Adrenal gland (tissue), 12 donors: Measurements from ENCODE around the gene CWF19L2. TPM values are rescaled to one million over a fixed set of nuclear protein-coding genes. Genes with fewer than 3 reads are reported as not detected.

Experiments
- DNase-seq, 7 donors: peaks; one replicate each; pipeline ENCODE4 v3.0.0-alpha.2; 2019 to 2020
- H3K27ac ChIP-seq, 5 donors: fragments of 200-600 bp; sonication (generic) in 4 of 5; 1 replicate in 3 of 5; 2 replicates in 2 of 5; pipeline versions ENCODE4 v1.5.1 to v1.8.0; 2016 to 2020; ENCODE audit warnings: mild to moderate bottlenecking in 1 of 5
- H3K27me3 ChIP-seq: fragments of 200-600 bp; 2 replicates; pipeline ENCODE4 v1.8.0; 2021
- H3K36me3 ChIP-seq, 2 donors: fragments of 200-600 bp; replicated peaks in 1 of 2; 1 replicate in 1 of 2; 2 replicates in 1 of 2; pipeline versions ENCODE4 v1.5.1 to v1.8.0; 2018 to 2022
- H3K4me1 ChIP-seq, 2 donors: fragments of 200-600 bp; replicated peaks in 1 of 2; 1 replicate in 1 of 2; 2 replicates in 1 of 2; pipeline versions ENCODE4 v1.5.1 to v1.8.0; 2018 to 2021
- H3K4me3 ChIP-seq, 4 donors: fragments of 200-600 bp; sonication (generic) in 3 of 4; one replicate each; pipeline ENCODE4 v1.5.1; 2016 to 2018
- H3K9me3 ChIP-seq, 3 donors: fragments of 200-600 bp; sonication (generic) in 1 of 3; replicated peaks in 1 of 3; 1 replicate in 2 of 3; 2 replicates in 1 of 3; pipeline versions ENCODE4 v1.5.1 to v1.8.0; 2016 to 2021
- POLR2A ChIP-seq, 2 donors: fragments of 450-650 bp; IDR thresholded peaks; one replicate each; pipeline ENCODE4 v1.6.1; 2017; ENCODE audit warnings: antibody characterized with exemption in 2 of 2, mild to moderate bottlenecking in 2 of 2, moderate library complexity in 1 of 2
- WGBS, 4 donors: extraction: QIAGEN DNeasy Blood & Tissue Kit in 2 of 4; methylation state at CpG; one replicate each; pipeline versions ENCODE4 v1.1.5 to v1.1.7; 2013 to 2017; 5-methylcytosine and 5-hydroxymethylcytosine counted together
- intact Hi-C, 2 donors: fragments of 100-400 bp; cut with DNase I; formaldehyde crosslinking; loops; one replicate each; pipeline versions ENCODE4 v1.14.1 to v1.15.0; 2022 to 2023
- polyA plus RNA-seq, 3 donors: library from polyadenylated mRNA; stranded (reverse); fragments of 200-250 nt in 2 of 3; fragments of 350-450 nt in 1 of 3; fragmentation: Illumina TruSeq in 1 of 3; extraction: RNeasy Lipid Tissue Mini Kit (QIAGEN cat#74804) in 1 of 3; gene quantifications; one replicate each; pipeline ENCODE4 v1.2.3, GENCODE V29; 2013 to 2014
- total RNA-seq, 9 donors: library from RNA; depleted of rRNA in 4 of 9; stranded (reverse); fragments of >200 nt in 4 of 9; fragments of 120-200 nt in 1 of 9; fragmentation: NEBNext Ultra II Directional in 1 of 9; extraction: Animal tissue kit (Norgen Biotek cat#: 25700) in 1 of 9; gene quantifications; one replicate each; pipeline versions ENCODE4 v1.1.0 to v1.2.4, GENCODE V29; 2013 to 2023
- TF ChIP-seq, protein P1 (sequence below), 6 experiments: fragments of 450-650 bp in 4 of 6; fragments of 200-600 bp in 2 of 6; sonication (generic) in 1 of 6; IDR thresholded peaks; 1 replicate in 5 of 6; 2 replicates in 1 of 6; pipeline versions ENCODE4 v1.5.1 to v1.8.0; 2016 to 2021; ENCODE audit warnings: antibody characterized with exemption in 6 of 6, mild to moderate bottlenecking in 2 of 6, moderate library complexity in 1 of 6
- donor health status: healthy with polysubstance abuse.
- donor health status: Bipolar disorder and iron deficiency.
- donor health status: DM: yes; HTN: yes; CAD: no.
- donor health status: DM: no; HTN: no; CAD: no.
- donor health status: DM: no; HTN: no; CAD: no.
- donor health status: DM: yes; HTN: yes; CAD: no.

The CWF19L2 gene
- total and polyA plus RNA-seq, 12 donors = 6.5 to 24.6 (median 13.5) TPM

DNA sequence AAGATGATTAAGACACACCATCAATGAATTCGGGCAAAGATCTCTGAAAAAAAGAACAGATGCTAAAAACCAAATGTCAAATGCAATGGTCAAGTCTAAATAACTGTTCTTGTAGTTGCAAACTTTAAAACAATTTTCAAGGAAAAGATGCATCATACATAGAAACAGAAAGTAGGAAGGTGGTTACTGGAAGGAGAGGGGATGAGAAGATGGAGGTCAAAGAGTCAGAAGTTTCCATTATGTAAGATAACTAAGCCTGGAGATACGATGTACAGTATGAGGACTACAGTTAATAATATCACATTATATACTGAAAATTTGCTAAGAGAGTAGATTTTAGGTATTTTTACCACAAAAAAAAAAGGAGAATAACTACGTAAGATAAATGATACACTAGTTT, 27.1 kb downstream of the CWF19L2 start:
- Histone ChIP-seq H3K9me3 (no peaks in the 10 kb centered on the region), H3K36me3 (peaks cover 0 to 10% of the 10 kb centered on the region in 2 donors), H3K4me1 (no peaks in the 10 kb centered on the region), H3K4me3 (no peak overlapping the region), H3K27me3 (no peaks in the 10 kb centered on the region), H3K27ac (no peak overlapping the region)
- TF ChIP-seq, protein P1, sequence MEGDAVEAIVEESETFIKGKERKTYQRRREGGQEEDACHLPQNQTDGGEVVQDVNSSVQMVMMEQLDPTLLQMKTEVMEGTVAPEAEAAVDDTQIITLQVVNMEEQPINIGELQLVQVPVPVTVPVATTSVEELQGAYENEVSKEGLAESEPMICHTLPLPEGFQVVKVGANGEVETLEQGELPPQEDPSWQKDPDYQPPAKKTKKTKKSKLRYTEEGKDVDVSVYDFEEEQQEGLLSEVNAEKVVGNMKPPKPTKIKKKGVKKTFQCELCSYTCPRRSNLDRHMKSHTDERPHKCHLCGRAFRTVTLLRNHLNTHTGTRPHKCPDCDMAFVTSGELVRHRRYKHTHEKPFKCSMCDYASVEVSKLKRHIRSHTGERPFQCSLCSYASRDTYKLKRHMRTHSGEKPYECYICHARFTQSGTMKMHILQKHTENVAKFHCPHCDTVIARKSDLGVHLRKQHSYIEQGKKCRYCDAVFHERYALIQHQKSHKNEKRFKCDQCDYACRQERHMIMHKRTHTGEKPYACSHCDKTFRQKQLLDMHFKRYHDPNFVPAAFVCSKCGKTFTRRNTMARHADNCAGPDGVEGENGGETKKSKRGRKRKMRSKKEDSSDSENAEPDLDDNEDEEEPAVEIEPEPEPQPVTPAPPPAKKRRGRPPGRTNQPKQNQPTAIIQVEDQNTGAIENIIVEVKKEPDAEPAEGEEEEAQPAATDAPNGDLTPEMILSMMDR (IDR thresholded peaks at IDR 0.05) = no peak
- no peak for TF ChIP-seq POLR2A (IDR thresholded peaks at IDR 0.05)
- intact Hi-C loops = no loop called here
- WGBS, 4 donors = 84 to 96% (median 92%) methylated on average over 3 of the region's 3 CpGs
- no peak for DNase-seq

DNA sequence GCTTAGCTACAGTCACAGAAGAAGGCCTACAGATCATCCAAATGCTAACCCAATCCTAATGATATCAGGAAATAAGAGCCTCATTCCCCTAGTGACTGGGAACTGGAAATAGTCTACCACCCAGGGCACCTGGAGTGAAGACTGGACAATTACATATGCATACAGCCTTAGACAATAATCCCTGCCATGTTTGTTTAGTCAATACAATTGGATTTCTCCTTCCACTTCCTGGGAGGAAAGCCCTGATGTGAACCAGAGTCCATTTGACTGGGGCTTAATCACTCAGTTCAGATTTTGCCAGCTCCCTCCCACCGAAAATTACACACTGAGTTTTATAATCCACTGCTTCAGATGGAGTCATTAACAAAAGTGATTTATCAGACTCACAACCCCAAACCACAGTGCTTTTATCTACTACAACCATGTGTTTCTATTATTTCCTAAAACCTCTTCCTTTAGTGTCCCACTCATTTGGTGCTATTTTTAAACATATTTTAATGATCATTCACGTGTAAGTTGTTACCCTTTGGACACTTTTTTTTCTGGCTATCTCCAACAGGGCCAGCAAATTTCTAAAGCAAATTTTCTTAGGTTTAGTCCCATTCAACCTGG, 29.9 kb downstream of the CWF19L2 start:
- WGBS, 4 donors = 68 to 77% (median 75%) methylated on average over 2 of the region's 2 CpGs
- TF ChIP-seq, protein P1 (IDR thresholded peaks at IDR 0.05) = no peak
- no peak for TF ChIP-seq POLR2A (IDR thresholded peaks at IDR 0.05)
- no peaks in the 10 kb centered on the region for H3K9me3 ChIP-seq
- no peak overlapping the region for H3K27ac ChIP-seq
- no peak overlapping the region for H3K4me3 ChIP-seq
- DNase-seq = no peak
- no peaks in the 10 kb centered on the region for H3K27me3 ChIP-seq
- H3K36me3 ChIP-seq = peaks cover 0 to 10% of the 10 kb centered on the region in 2 donors
- intact Hi-C loops = no loop called here
- H3K4me1 ChIP-seq = no peaks in the 10 kb centered on the region

- H3K36me3 ChIP-seq = peaks cover 0 to 10% of the 10 kb centered on the region in 2 donors
- intact Hi-C loops = no loop called here
- 77 to 91% (median 84%) methylated on average over 1 of the region's 1 CpG for WGBS, 4 donors
- H3K27me3 ChIP-seq = no peaks in the 10 kb centered on the region
- no peaks in the 10 kb centered on the region for H3K4me1 ChIP-seq
- DNase-seq = no peak
- no peak overlapping the region for H3K27ac ChIP-seq
- TF ChIP-seq POLR2A (IDR thresholded peaks at IDR 0.05) = no peak
- TF ChIP-seq, protein P1 (IDR thresholded peaks at IDR 0.05) = no peak
- no peak overlapping the region for H3K4me3 ChIP-seq
- no peaks in the 10 kb centered on the region for H3K9me3 ChIP-seq
Observed at GRCh38 chr11:107413352-107413751, 44.3 kb downstream of the CWF19L2 start.

GRCh38 chr11:107408762-107409211, 48.8 kb downstream of the CWF19L2 start:
- intact Hi-C loops = no loop called here
- H3K9me3 ChIP-seq = no peaks in the 10 kb centered on the region
- DNase-seq = no peak
- H3K27me3 ChIP-seq = no peaks in the 10 kb centered on the region
- no peak overlapping the region for H3K27ac ChIP-seq
- TF ChIP-seq, protein P1 (IDR thresholded peaks at IDR 0.05) = no peak
- no peak for TF ChIP-seq POLR2A (IDR thresholded peaks at IDR 0.05)
- no peaks in the 10 kb centered on the region for H3K4me1 ChIP-seq
- H3K4me3 ChIP-seq = no peak overlapping the region
- WGBS, 4 donors = 86 to 100% (median 93%) methylated on average over 1 of the region's 1 CpG
- no peaks in the 10 kb centered on the region for H3K36me3 ChIP-seq
